GM21447 (cell line): ENCODE results near the gene P2RY4.
"Not testable (repeated sequence)": the region's sequence is repeated elsewhere in the genome, so short reads cannot be mapped to it uniquely, and the experiment has no call there.

Source experiments
- ATAC-seq: cut with Tn5 transposase; IDR thresholded peaks from one replicate; pipeline ENCODE4 v1.9.1; 2021; ENCODE audit not compliant: unreplicated experiment

The P2RY4 gene

GRCh38 chrX:70244881-70245280, 15.1 kb downstream of the P2RY4 start:
- no peak for ATAC-seq

GRCh38 chrX:70243601-70244000, 16.4 kb downstream of the P2RY4 start:
- ATAC-seq: not testable (repeated sequence)

- ATAC-seq: no peak
Observed at GRCh38 chrX:70241501-70241900, 18.5 kb downstream of the P2RY4 start.

- ATAC-seq: no peak
Observed at GRCh38 chrX:70240751-70241150, 19.3 kb downstream of the P2RY4 start.

- no peak for ATAC-seq
Observed at GRCh38 chrX:70234355-70234754, 25.6 kb downstream of the P2RY4 start, which contains the start of gene AWAT1. AWAT1 (plus strand) TSS chrX:70234655; CDS start chrX:70234696, 41 bp downstream.

GRCh38 chrX:70231666-70232065, 28.3 kb downstream of the P2RY4 start:
- no peak for ATAC-seq

GRCh38 chrX:70226687-70227086, 33.3 kb downstream of the P2RY4 start:
- ATAC-seq: no peak

- ATAC-seq: no peak
Observed at GRCh38 chrX:70226048-70226447, 34.0 kb downstream of the P2RY4 start.

GRCh38 chrX:70219938-70220764, 39.9 kb downstream of the P2RY4 start:
- ATAC-seq: no peak

GRCh38 chrX:70209570-70209969, 50.4 kb downstream of the P2RY4 start:
- not testable (repeated sequence) for ATAC-seq

GRCh38 chrX:70208479-70208878, 51.5 kb downstream of the P2RY4 start:
- ATAC-seq: no peak
